Stimulated activated CD8-positive, alpha-beta memory T cell treated with anti-CD3 and anti-CD28 coated beads, Interleukin-15, amount 100 ng/mL, for 4 hours (primary cell): ENCODE results near the gene TARS3.

ENCODE experiments used
- DNase-seq, 2 donors: peaks; one replicate each; pipeline ENCODE4 v3.0.0-alpha.2; 2020; ENCODE audit warnings: low read depth in 2 of 2

The TARS3 gene

GRCh38 chr15:101623367-101624304, 100.6 kb downstream of the TARS3 start:
- DNase-seq = no peak

GRCh38 chr15:101621961-101622360, 102.3 kb downstream of the TARS3 start:
- no peak for DNase-seq

DNA sequence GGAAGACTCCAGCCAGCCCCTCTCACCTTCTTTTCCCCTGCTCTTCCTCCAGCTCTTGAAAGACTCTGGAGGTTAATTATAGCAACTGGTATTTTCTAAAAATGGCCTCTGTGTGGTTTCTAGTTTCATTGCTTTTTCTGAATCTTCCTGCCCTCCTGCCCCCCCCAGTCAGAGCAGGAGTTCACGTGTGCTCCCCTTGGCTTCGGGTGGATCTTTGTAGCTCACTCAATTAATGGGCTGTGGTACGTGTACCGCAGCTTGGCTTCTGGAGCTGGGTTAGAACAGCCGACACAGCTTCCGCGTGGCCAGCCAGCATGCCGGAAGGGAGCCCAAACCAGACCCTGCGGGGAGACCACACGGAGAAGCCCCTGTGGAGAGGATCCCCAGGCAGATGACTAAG, 103.6 kb downstream of the TARS3 start:
- DNase-seq = no peak

GRCh38 chr15:101619615-101619865, 104.7 kb downstream of the TARS3 start:
- DNase-seq = no peak

DNA sequence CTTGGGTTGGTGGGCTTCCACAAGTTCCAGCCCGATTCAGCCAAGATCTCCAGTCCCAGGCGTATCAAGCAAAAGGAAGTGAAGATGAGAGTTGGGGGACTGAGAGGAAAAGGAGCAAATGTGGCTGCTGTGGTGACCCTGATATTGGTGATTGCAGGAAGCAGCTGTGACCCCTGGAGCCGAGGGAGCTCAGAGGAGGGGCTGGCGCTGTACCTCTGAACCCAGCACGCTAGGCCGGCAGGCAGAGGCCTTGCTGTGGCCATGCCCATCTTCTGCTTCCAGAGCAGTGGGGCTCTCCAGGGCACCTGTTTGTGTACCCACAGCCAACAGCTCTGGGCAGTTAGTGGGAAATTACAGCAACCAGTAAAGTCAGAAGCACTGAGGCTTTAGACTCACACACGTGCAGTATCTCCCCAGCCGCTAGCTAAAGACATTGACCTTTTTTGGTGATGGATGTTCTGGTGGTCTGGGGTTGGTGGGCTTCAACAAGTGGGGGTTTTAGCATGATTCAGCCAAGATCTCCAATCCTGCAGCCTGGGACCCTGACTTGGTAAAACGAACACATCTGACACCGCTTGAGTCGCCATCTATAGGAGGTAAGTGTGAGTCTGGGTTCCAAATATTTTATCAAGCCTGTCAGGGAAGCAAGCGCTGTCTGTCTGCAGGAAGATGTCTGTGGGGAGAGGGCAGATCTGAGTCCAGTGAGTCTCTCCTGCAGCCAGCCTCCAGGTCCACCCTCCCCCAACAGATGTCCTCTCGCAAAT, 105.2 kb downstream of the TARS3 start:
- DNase-seq = no peak

GRCh38 chr15:101618076-101618475, 106.2 kb downstream of the TARS3 start:
- DNase-seq = no peak

DNA sequence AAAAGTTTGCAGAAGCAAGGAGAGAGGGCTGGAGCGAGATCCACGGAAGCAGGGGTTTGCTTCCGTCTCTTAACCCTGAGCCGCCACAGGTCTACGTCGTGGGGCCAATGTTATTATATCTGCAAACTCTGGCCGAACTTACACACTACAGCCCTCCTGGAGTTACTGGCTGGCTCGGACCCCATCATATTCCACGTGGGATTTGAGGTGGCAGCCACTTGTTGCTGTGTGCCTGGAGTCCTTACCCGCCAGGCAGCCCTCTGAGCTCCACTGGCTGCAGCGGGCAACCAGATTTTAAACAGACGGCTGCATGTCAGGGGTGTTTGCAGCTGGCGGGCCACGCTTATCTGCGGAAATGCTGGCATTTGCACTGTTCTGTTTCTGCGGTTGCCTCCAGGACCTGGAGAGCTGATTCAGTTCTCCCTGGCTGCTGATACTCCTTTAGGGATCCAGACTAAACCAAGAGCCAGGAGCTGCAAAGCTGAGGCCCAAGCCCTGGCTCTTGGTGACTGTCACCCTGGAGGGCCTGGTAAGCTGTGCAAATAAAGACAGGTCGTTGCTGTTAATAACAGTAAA, 106.8 kb downstream of the TARS3 start:
- DNase-seq = no peak

DNA sequence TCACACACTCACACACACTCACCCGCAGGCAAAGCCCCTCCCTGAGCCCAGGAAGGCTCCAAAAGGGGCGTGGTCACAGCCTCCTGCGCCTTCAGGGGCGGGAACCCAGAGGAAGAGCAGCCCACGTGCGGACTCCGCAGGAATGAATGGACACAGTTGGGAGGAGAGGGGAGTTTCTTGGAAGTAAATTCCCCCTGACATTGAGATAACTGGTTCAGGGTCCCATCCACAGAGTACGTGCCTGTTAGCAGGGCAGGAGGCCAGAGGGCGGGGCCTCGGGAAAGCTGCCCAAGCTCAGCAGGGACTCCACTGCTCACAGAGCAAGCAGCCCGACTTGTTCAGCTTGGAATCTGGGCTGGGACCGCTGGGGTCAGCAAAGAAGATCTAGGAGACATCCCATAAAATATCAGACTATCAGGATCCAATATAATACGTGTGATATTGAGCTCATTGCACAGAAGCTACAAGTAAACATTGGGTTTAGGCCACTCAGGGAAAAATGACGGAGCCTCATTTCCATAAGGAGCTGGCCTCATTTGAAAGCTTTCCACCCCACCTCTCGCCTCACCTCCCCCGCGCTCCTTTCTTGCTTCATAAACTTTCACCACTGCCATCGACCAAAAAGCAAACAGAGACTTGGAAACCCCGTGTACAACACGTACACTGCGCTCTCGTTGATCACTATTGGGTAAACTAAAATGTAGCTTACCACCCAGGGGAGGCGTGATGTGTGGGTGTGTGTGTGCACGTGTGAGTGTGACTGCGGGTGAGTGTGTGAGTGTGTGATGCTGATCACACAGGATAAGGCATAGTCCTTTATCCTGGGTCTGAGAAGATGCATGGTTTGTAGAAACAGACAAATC, 108.1 kb downstream of the TARS3 start:
- DNase-seq = no peak

DNA sequence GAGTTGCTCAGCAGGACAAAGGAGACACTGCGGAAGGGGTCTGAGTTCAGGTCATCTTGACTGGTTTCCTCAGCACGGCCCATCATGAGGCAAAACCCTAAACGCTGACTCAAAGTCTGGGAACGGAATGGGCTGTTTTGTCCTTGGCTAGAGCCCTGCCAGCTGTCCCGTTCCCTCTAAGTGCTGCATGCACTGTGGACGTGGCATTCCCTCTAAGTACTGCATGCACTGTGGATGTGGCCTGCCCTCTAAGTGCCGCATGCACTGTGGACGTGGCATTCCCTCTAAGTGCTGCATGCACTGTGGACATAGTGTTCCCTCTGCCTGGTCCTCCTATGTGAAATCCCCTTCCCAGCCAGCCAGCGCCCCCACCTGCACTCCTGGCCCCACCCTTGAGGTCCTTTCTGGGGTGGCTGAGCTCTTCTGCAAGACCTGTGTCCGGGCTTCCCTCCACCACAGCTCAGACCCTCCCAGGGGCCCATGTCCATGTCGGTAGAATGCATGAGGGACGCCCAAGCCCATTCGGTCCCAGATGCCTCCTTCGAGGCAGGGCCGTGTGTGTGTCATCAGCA, 108.8 kb downstream of the TARS3 start:
- DNase-seq = no peak

DNA sequence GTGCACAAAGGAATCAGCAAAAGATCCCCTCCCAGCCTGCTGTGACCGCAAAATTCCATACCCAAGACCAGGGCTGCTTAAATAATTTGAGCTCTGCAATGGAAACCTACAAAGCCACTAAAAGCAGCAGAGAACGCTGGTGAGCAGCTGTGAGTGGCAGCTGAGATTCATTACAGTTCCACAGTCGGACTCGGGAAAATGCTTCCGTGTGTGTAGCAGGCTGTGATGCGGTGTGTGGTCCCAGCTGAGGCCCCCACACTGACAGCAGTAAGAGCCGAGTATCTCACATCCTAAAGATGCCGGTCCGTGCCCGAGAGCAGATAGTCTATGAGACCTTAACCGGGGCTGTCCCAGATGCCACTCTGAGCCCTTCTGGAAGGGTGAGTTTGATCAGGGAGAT, 109.5 kb downstream of the TARS3 start:
- no peak for DNase-seq

GRCh38 chr15:101614001-101614585, 110.2 kb downstream of the TARS3 start:
- no peak for DNase-seq

GRCh38 chr15:101613130-101614000, 110.9 kb downstream of the TARS3 start:
- no peak for DNase-seq

DNA sequence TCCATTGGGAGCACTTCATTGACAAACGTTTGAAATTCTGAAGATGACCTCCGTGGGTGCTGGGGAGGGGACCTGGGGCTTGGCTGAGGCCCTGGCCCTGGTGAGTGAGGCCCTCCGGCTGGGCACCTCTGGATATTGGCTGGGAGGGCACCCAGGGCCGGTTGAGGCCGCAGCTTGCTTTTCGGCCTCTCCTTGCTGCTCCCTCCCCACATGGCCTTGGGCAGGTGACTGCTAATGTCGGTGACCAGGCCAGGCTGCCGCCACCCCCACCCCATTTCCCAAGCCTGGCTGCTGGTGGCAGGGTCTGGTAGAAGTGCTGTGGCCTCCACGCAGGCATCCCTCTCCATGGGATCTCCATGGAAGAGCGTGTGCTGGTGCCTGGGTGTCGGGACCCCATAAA, 111.6 kb downstream of the TARS3 start:
- DNase-seq = no peak

- no peak for DNase-seq
Measured at GRCh38 chr15:101611580-101612299, 112.5 kb downstream of the TARS3 start.

DNA sequence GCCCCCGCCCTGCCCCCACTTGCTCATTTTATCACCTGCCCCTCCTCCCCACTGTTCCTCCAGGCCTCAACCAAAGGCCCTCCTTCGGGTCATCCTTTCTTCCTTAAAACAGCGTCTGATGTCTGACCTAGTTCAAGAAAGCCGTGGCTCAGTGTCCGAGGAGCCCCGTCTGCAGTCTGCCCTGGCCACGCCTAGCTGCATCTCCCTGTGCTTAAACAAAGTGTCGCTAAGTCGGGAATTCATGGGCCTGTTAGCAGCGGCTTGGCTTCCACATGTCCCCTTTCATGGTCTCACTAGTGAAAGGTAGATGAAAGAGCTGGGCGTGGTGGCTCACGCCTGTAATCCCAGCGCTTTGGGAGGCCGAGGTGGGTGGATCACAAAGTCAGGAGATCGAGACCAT, 113.3 kb downstream of the TARS3 start:
- DNase-seq = no peak

GRCh38 chr15:101610611-101611000, 113.7 kb downstream of the TARS3 start:
- no peak for DNase-seq

DNA sequence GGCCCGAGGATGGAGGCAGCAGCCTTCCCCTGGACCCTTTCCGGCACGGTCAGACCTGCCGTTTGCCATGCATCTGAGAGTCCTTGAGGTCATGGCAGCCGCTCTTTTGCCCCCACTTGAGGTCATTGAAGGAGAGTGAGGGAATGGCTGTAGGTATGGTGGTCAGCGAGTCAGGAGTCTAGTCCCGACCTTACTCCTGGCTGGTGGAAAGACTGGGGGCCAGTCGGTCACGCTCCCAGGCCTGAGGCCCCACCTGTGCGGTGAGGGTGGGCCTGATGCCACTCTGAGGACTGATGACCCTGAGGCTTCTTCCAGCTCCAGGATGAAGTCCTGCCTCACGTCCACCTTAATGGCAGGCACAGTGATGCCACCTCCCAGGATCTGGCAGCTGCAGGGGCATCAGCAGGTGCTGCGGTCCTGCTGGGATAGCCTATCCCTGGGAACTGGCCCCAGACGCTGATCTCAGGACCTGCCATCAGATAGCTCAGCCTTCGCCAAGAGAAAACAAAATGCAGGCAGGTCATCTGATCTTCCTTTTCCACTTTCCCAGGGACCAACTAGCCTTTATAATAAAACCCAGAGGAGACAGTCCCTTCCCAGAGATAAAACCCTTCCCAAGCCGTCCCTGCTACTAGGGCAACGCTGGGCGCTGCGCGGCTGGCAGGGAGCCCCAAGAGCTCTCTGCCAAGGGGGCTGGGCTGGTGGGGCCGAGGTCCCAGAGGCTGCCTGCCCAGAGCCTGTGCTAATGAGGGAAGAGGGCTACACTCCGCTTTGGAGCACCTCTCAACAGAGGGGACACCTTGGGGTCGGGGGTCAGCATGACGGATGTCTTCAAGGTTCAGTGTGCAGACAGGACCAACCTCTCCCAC, 114.3 kb downstream of the TARS3 start:
- DNase-seq = no peak

- DNase-seq = no peak
Measured at GRCh38 chr15:101608201-101608600, 116.1 kb downstream of the TARS3 start.

DNA sequence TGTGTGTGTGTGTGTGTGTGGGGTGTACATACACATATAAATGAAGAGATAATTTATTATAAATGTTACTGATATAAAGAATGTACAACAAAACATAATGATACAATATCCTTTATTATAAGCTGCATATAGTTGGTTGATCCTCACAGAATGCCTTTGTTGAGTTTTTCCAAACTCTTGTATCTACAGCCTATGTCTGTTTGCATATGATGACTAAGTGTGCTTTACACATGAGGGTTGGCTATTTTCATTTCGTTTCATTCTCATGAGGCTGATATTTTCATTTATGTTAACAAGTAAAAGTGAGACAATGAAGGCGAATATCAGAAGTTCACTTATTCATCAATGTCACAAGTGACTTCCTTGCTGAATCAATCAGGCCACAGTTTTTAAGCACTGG, 117.2 kb downstream of the TARS3 start:
- no peak for DNase-seq
